NCI-H1930 (cell line): ENCODE results near the gene RPH3AL.
"Not testable (repeated sequence)": the region's sequence is repeated elsewhere in the genome, so short reads cannot be mapped to it uniquely, and the experiment has no call there.

Experiments
- DNase-seq, 2 experiments: peaks; one replicate each; lab custom pipeline; 2025; lab: John Stamatoyannopoulos, UW

RPH3AL gene

GRCh38 chr17:237406-237955 is 115.1 kb downstream of the RPH3AL start:
- DNase-seq = no peak

GRCh38 chr17:236641-237405 is 115.8 kb downstream of the RPH3AL start:
- no peak for DNase-seq

- DNase-seq = no peak
Measured at GRCh38 chr17:235831-236640, 116.6 kb downstream of the RPH3AL start.

DNA sequence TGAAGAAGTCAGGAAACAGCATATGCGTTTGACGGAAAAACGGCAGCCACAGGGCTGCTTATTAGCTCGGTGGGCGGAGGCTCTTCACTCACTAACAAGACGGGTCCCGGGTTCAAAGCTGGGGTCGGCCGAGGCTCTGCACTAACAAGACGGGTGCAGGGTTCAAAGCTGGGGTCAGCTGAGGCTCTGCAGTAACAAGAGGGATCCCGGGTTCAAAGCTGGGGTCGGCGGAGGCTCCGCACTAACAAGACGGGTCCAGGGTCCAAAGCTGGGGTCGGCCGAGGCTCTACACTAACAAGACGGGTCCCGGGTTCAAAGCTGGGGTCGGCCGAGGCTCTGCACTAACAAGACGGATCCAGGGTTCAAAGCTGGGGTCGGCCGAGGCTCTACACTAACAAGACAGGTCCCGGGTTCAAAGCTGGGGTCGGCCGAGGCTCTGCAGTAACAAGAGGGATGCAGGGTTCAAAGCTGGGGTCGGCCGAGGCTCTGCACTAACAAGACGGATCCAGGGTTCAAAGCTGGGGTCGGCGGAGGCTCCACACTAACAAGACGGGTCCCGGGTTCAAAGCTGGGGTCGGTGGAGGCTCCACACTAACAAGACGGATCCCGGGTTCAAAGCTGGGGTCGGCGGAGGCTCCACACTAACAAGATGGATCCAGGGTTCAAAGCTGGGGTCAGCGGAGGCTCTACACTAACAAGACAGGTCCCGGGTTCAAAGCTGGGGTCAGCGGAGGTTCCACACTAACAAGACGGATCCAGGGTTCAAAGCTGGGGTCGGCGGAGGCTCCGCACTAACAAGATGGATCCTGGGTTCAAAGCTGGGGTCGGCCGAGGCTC is 117.4 kb downstream of the RPH3AL start:
- not testable (repeated sequence) for DNase-seq

DNA sequence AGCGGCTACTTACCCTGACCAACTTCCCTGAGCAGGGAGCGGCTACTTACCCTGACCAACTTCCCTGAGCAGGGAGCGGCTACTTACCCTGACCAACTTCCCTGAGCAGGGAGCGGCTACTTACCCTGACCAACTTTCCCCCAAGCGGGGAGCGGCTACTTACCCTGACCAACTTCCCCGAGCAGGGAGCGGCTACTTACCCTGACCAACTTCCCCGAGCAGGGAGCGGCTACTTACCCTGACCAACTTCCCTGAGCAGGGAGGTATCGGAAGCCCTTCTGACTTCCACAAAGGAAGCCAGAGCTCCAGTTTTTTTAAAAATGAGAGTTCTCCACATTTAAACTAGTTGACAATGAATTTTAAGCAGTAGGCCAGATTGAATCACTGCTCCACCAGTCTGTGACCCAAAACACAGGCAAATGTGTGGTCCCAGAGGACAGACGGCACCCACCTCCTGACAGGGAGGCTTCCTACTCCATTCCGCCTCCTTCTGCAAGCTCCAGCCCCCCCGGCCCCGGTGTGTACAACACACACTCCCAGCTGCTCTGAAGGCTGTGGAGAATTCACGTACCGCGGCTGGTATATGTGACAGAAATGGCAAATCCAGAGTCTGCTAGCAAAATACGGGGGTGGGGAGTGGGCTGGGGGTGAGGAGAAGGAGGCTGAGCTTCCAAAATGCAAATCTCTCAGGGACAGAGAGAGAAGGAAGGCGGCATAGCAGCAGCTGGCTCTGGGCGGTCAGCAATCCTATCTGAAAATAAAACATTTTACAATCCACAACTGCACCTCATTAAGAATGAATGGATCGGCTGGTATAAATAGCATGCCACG is 118.2 kb downstream of the RPH3AL start:
- not testable (repeated sequence) for DNase-seq

GRCh38 chr17:233473-233941 is 119.1 kb downstream of the RPH3AL start:
- DNase-seq = no peak

DNA sequence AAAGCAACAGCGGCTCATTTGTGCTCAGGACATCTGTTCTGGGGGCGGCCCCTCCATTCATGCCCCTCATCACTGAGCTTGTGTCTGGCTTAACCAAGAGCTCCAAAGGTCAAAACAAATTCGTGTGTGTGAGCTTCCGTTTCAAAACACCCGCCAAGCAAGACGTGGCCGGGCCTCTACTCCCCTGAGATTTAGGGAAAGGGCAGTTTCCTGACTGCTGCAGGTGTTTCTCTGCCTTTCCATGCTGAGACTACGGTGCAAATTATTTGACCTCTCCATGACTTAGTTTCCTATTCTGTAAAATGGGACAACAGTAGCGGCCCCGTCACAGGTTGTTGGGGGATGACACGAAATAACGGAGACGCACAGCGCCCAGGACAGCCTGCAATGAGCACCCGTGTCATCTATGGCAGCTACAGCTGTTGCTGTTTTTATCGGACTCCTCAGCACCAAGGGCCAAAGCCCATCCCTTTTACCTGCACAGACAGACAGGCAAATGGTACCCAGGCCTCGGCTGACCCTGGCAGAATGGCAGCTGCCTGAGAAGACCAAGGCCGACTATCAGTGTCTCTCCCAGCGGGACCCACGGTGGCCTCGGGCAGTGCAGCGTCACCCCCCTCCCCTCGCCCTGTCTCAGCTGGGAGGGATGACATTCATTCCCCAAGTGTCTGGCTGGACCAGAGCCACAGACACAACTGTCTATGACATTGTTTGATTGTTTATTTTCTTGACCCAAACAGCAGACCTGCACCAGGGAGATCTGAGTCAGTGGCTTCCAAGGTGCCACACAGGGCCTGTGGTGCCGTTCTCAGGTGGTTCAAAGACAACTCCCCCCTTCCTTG is 120.4 kb downstream of the RPH3AL start:
- DNase-seq = no peak

DNA sequence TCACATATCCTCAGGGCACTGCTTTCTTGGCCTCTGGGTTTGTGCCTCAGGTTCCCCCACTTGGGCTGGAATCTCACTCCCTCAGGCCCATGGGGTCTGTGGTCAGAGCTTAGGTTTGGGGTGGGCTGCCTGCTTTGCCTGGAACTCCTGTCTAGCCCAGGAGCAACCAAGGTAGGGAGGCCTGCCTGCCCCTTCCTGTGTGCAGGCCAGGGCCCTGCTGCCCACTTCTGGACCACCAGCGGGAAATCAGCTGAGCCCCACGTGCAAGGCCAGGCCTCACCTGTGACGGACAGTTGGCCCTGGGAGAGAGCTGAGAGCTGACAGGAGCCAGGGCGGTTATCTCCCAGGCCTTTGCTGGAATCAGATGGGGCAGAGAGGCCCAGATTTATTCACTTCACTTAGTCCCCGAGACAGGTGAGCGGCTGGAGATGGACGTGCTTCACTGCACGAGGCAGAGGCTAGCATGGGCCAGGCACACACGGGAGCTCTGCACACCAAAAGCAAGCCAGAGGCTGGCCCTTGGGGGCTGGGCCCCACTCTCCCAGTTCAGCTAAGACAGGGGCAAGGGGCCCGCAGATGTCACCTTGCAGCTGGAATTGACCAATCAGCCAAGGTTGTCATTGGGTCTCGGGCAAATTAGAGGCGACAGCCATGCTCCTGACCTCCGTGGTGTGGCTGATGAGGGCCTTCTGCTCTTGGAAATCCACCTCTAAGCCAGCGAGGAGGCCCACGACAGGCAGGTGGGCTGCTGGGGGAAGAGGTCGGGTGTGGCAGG is 121.2 kb downstream of the RPH3AL start:
- DNase-seq = no peak

GRCh38 chr17:230395-230770 is 122.2 kb downstream of the RPH3AL start:
- no peak for DNase-seq

- DNase-seq = no peak
Measured at GRCh38 chr17:229709-230394, 122.8 kb downstream of the RPH3AL start.

DNA sequence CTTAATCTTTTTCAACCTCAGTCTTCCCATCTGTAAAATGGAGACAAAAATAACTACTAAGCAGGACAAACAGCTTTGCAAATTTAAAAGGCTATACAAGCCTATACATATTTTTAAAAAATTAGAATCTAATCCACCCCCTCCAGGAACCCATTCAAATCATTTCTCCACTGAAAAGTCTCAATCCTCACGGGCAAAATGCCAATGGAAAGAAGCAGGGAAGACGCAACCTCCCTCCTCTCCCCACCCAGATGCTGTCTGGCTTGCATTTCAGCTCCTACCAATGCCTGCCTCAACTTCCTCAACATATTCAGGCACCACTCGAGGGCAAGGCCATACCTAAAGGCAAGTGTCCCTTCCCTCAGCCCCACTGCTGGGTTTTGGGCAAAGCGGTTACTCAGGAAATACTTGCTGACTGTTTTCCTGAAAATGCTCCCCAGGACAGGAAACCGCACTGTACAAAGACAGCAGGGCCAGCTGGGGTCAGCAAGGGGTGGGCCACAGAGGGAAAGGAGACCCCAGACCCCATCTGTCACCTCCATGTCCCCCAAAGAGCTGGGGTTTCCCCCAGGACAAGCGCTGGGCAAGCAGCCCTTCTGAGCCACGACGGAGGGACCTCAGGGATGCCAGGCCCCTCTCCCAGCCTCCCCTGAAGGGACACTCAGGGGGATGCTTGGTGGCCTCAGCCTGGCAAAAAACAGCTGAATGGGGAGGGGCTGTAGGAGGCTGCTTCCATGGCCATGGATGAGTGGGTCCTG is 123.5 kb downstream of the RPH3AL start:
- no peak for DNase-seq

DNA sequence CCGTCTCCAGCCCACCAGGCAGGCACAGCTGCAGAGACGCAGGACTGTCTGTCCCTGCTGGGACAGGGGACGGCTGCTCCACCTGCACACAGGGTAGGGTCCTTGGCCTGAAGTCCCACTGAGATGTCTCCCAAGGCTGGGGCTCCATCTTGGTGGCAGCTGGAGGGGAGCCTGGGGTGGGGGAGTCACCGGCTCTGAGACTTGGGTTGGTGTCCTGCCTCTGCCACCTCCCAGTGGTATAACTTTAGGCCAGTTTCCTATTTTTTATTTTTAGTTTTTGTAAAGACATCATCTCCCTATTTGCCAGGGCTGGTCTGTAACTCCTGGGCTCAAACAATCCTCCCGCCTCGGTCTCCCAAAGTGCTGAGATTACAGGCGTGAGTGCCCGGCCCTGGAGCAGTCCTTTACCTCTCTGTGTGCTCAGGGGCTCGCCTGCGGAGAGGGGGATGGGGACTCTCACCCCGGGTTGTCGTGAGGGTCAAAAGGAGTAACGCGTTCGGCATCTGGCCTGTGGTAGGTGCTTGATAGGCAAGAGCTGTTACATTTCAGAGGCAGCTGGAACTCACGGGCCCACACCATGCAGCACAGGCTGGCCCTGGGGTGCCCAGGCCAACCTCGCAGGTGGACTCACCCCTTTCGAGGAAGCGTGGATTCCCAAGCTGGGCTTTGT is 124.5 kb downstream of the RPH3AL start:
- DNase-seq = no peak

- no peak for DNase-seq
Measured at GRCh38 chr17:227078-227945, 125.3 kb downstream of the RPH3AL start.

DNA sequence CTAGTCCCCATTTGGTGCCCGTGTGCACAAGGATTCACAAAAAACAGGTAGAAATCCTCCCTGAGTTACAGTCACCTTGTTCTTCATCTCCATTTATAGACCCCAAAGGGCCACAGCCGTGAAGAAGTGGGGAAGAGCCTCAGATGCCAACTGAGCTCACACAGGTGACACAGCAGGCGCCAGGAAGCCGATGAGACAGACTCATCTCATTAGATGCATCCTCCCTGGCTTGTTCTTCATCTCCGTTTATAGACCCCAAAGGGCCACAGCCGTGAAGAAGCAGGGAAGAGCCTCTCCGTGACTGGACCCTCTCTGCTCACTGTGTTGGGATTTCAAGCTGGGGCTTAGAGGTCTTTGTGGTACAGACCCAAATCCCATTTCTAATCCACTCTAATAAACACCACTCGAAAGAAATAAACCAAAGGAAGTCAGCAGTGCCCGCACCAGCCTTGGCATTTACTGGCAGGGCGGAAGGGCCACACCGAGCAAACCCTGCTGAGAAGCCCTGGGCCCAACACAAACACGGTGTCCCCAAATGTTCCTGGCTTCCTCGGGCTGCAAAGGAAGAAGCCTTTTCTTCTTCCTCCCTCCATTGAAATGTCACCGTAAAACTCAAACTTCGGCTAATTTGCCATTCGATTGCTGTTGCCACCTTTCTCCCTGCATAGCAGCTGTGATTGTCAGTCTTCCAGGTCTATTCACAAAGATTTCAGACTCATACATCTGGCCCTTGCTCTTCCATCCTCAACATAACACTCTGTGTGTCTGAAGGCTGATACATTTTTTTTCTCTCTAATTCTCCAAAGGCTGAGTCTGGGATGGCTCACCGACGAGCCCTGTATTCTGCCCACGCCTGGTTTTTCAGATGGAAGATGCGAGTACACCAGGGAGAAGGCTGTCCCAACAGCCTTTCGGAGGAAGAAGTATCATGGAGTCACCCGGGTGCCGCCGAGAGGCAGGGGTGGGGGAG is 126.2 kb downstream of the RPH3AL start:
- no peak for DNase-seq

- no peak for DNase-seq
Measured at GRCh38 chr17:225551-225950, 127.1 kb downstream of the RPH3AL start.
